ENCODE data around the gene GABRB3. TPM values are rescaled to one million over a fixed set of nuclear protein-coding genes. Genes with fewer than 3 reads are reported as not detected.
A peak's percentile ranks its signal among the peaks of the same experiment; 100 is the strongest.

Gene GABRB3
- total and polyA plus RNA-seq, 2 of the 8 experiments (the other 6 are each of a cell fraction or from before 2014, with no cell fraction given): 98.8 to 163 TPM

- H2BK12ac ChIP-seq (ENCODE audit: low read depth, low read length): no peak overlapping the region; the same call in 1 of the 2 replicates
- no peak overlapping the region for H4K5ac ChIP-seq (ENCODE audit: insufficient read length, low read depth, low read length)
- H3K18ac ChIP-seq (ENCODE audit: extremely low read depth, low read length): peak overlapping the region; percentile 48; the same call in 1 of the 2 replicates
- DNase-seq (ENCODE audit: low read depth in 1 of 2, low spot score in 2 of 2): no peak
- no peak overlapping the region for H3K27ac ChIP-seq (ENCODE audit: low read depth, low read length)
- H2BK20ac ChIP-seq (ENCODE audit: low read length): 0 out of 2 replicates have a peak overlapping the region, but pooled peaks have one; percentile 43
- peaks cover 0 to 3% (median 1%) of the 10 kb centered on the region in 4 experiments; a peak in 2 of 7 replicates for H3K4me1 ChIP-seq (replicated peaks in 1 of 4; ENCODE audit: control insufficient read depth in 3 of 4, insufficient read depth in 4 of 4, low read length in 3 of 4)
- H3K79me1 ChIP-seq (ENCODE audit: low read depth, low read length): no peaks in the 10 kb centered on the region
- POLR2A ChIA-PET (ENCODE audit: partially characterized antibody): no interaction called here
- no peak overlapping the region for H2AFZ ChIP-seq (ENCODE audit: low read length)
- no peak overlapping the region for H3K4ac ChIP-seq (replicated peaks; ENCODE audit: insufficient read length, low read depth, low read length)
- H3K9ac ChIP-seq (replicated peaks in 1 of 4; ENCODE audit: extremely low read depth in 1 of 4, low read depth in 3 of 4, low read length in 3 of 4): no peak overlapping the region
- H3K9me3 ChIP-seq (ENCODE audit: insufficient read depth in 2 of 2, low read depth in 1 of 2, low read length in 1 of 2): no peaks in the 10 kb centered on the region
- no peak for FAIRE-seq
- no peak overlapping the region for H2AK5ac ChIP-seq (ENCODE audit: low read depth, low read length)
- H4K8ac ChIP-seq (ENCODE audit: extremely low read depth, insufficient read depth, low read length): no peak overlapping the region
- no peak overlapping the region for H2BK15ac ChIP-seq (ENCODE audit: low read length)
- CTCF ChIA-PET (ENCODE audit: partially characterized antibody): no interaction called here
- no peaks in the 10 kb centered on the region for H3K27me3 ChIP-seq (replicated peaks in 1 of 4; ENCODE audit: control insufficient read depth in 3 of 4, extremely low read depth in 1 of 4, insufficient read depth in 3 of 4, low read length in 3 of 4)
- no peak overlapping the region for H2BK120ac ChIP-seq (replicated peaks; ENCODE audit: low read depth, low read length)
- H3K56ac ChIP-seq (replicated peaks; ENCODE audit: insufficient read length, low read depth, low read length): no peak overlapping the region
- H4K91ac ChIP-seq (replicated peaks; ENCODE audit: insufficient read length, low read length): peak overlapping the region; percentile 13
- H3K36me3 ChIP-seq (ENCODE audit: control insufficient read depth in 2 of 4, insufficient read depth in 4 of 4, low read length in 3 of 4): peaks cover 22 to 41% (median 27%) of the 10 kb centered on the region in 4 experiments
- peaks cover 0 to 3% of the 10 kb centered on the region in 2 experiments for H4K20me1 ChIP-seq (replicated peaks in 1 of 2; ENCODE audit: control insufficient read depth in 1 of 2, insufficient read depth in 2 of 2, low read length in 2 of 2)
- H3K14ac ChIP-seq (ENCODE audit: insufficient read length): no peak overlapping the region
- no peak overlapping the region for H3K4me2 ChIP-seq (ENCODE audit: insufficient read depth in 1 of 2, low read depth in 2 of 2, low read length in 2 of 2)
- no peaks in the 10 kb centered on the region; the same call in 1 of the 2 replicates for H3K23me2 ChIP-seq (ENCODE audit: low read depth, low read length)
- H3K4me3 ChIP-seq (ENCODE audit: extremely low read depth in 1 of 4, insufficient read depth in 2 of 4, low read depth in 3 of 4, low read length in 4 of 4): no peak overlapping the region
- 85% methylated on average over 2 of the region's 2 CpGs; no CpG with 5 or more reads in 1 of the 2 experiments for WGBS, 2 experiments (ENCODE audit: extremely low coverage in 1 of 2, insufficient coverage in 1 of 2, insufficient read length in 1 of 2, insufficient replicate concordance in 2 of 2, low coverage in 1 of 2, low lambda C conversion rate in 2 of 2, missing lambda C conversion rate in 1 of 2)
- H2BK5ac ChIP-seq (ENCODE audit: low read depth, low read length): peak overlapping the region; percentile 13; the same call in 1 of the 2 replicates
- H3K23ac ChIP-seq (ENCODE audit: insufficient read length): no peak overlapping the region
- no peaks in the 10 kb centered on the region for H3K79me2 ChIP-seq (ENCODE audit: control insufficient read depth in 1 of 2, insufficient read depth in 2 of 2, low read length in 2 of 2)
- no peak for TF ChIP-seq CTCF (IDR thresholded peaks at IDR 0.05; ENCODE audit: control extremely low read depth in 1 of 3, insufficient read depth in 1 of 3, low read depth in 1 of 3, low read length in 3 of 3)
- no peak for TF ChIP-seq NRF1 (IDR thresholded peaks at IDR 0.05; ENCODE audit: low read depth, low read length)
- TF ChIP-seq CHD2 (IDR thresholded peaks at IDR 0.05; ENCODE audit: low read length): no peak
- TF ChIP-seq TAF7 (optimal IDR thresholded peaks at IDR 0.05; ENCODE audit: borderline replicate concordance, low read depth, low read length): no peak
- no peak for TF ChIP-seq KDM1A (IDR thresholded peaks at IDR 0.05; ENCODE audit: borderline replicate concordance, low read length)
- TF ChIP-seq RNF2 (IDR thresholded peaks at IDR 0.05; ENCODE audit: borderline replicate concordance, low read depth, low read length, missing control alignments, poor library complexity, severe bottlenecking): no peak
Observed at GRCh38 chr15:26562336-26562735, 210.5 kb downstream of the GABRB3 start.

Measured in H1 (cell line).